ENCODE measurements around the gene ST3GAL5. TPM values are rescaled to one million over a fixed set of nuclear protein-coding genes. Genes with fewer than 3 reads are reported as not detected.

The ST3GAL5 gene
- total and polyA plus RNA-seq, 2 experiments from 2014 or later = 11.9 to 12.5 TPM

DNA sequence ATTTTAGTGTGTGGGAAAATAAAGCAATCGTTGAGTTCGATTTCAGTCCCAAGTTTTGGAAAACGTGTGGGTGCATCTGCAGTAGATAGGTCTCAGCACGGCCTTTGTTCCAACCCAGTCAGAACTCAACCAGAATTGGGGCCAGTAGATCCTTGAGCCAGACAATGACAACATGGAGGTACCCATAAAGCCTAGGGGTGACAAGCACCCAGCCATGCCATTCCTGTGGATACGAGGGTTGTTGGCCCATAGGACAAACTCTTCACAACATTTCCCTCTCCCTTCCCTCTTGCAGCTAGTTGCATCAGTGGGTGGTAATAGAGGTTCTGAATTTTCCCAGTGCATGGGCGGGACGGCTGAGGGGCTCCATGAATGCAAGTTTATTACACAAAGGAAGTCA lies 60.1 kb downstream of the ST3GAL5 start:
- no peak overlapping the region for H3K27ac ChIP-seq
- H3K9me3 ChIP-seq (ENCODE audit: low read depth) = no peaks in the 10 kb centered on the region
- no peaks in the 10 kb centered on the region for H3K36me3 ChIP-seq
- H3K4me3 ChIP-seq = no peak overlapping the region
- TF ChIP-seq, protein P1, sequence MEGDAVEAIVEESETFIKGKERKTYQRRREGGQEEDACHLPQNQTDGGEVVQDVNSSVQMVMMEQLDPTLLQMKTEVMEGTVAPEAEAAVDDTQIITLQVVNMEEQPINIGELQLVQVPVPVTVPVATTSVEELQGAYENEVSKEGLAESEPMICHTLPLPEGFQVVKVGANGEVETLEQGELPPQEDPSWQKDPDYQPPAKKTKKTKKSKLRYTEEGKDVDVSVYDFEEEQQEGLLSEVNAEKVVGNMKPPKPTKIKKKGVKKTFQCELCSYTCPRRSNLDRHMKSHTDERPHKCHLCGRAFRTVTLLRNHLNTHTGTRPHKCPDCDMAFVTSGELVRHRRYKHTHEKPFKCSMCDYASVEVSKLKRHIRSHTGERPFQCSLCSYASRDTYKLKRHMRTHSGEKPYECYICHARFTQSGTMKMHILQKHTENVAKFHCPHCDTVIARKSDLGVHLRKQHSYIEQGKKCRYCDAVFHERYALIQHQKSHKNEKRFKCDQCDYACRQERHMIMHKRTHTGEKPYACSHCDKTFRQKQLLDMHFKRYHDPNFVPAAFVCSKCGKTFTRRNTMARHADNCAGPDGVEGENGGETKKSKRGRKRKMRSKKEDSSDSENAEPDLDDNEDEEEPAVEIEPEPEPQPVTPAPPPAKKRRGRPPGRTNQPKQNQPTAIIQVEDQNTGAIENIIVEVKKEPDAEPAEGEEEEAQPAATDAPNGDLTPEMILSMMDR (IDR thresholded peaks at IDR 0.05; ENCODE audit: low read depth, low read length) = no peak
- H3K27me3 ChIP-seq = no peaks in the 10 kb centered on the region
- H3K4me1 ChIP-seq (ENCODE audit: low read depth) = no peaks in the 10 kb centered on the region
- DNase-seq (ENCODE audit: low read depth in 1 of 2, low spot score in 1 of 2) = no peak

DNA sequence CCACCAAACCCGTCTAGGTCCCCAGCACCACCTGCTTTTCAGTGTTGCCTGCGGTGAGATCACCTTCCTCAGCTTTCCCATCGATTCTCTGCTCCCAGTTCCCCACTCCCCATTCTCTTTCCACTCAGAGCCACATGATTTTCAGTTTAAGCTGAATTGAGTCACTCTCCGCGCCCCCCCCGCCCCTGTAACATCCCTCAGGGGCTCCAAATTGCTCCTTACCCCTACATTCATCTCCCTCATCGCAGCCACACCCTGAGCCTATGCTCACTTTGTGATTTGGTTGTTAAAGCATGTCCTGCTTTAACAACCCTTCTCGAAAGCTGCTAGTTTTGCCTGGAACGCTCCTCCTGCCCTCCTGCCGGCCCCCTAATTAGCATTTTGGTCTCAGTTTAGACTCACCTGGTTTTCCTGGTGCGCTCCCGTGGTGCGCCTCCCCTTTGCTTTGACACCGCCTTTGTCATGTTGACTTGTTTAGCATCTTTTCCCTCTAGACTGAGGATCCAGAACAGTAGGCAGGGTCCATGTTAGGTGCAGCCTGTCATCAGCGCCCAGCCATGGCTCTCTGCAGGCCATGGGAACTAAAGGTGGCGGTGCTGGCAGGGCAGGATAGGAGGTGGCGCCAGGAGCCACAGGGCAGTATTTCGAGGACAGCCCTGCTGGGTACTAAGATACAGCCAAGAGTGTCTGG lies 60.8 kb downstream of the ST3GAL5 start:
- no peak overlapping the region for H3K4me3 ChIP-seq
- no peaks in the 10 kb centered on the region for H3K27me3 ChIP-seq
- TF ChIP-seq, protein P1 (IDR thresholded peaks at IDR 0.05; ENCODE audit: low read depth, low read length) = no peak
- no peaks in the 10 kb centered on the region for H3K36me3 ChIP-seq
- DNase-seq (ENCODE audit: low read depth in 1 of 2, low spot score in 1 of 2) = no peak
- no peaks in the 10 kb centered on the region for H3K4me1 ChIP-seq (ENCODE audit: low read depth)
- H3K27ac ChIP-seq = no peak overlapping the region
- no peaks in the 10 kb centered on the region for H3K9me3 ChIP-seq (ENCODE audit: low read depth)

DNA sequence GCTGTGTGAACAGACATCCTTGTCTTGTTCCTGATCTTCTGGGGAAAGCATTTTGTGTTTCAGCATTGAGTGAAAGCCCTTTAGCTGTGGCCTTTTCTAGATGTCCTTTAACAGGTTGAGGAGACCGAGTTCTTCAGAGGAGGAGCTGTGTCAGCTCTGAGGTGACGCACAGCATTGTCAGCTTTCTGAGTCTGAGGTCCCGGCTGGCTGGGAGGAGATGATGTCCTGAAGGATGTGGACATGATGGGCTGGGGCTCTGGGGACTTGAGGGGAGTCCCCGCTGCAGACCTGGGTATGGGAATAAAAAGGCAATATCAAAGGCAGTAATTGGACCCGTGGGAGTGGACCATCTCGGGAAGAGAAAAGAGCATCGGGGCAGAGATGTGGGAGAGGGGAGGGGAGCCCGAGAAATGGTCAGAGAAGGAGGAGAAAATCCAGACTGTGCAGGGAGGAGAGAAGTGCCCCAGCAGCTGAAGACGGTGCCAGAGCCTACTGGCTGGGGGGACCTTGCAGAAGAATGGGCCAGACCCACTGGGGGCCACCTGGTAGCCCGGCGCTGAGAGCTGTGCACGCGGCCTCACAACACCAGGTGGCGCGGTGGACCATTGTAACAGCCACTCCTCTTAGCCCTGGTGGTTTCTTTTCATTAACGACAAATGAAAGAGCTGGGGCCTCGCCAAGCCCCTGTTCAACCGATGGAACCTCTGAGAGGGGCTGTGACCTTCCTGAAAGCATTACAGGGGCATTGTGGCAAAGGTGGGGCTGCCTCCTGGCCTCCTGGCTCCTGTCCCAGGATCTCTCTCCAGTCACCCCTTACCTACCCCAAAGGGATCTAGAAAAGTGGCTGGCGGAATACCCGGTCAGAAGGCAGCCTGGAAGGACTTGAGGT lies 61.6 kb downstream of the ST3GAL5 start:
- no peaks in the 10 kb centered on the region for H3K4me1 ChIP-seq (ENCODE audit: low read depth)
- H3K27ac ChIP-seq = no peak overlapping the region
- H3K4me3 ChIP-seq = no peak overlapping the region
- H3K36me3 ChIP-seq = no peaks in the 10 kb centered on the region
- no peaks in the 10 kb centered on the region for H3K9me3 ChIP-seq (ENCODE audit: low read depth)
- no peaks in the 10 kb centered on the region for H3K27me3 ChIP-seq
- TF ChIP-seq, protein P1 (IDR thresholded peaks at IDR 0.05; ENCODE audit: low read depth, low read length) = peak; percentile 80
- peak; percentile 71 to 80 for DNase-seq (ENCODE audit: low read depth in 1 of 2, low spot score in 1 of 2)

DNA sequence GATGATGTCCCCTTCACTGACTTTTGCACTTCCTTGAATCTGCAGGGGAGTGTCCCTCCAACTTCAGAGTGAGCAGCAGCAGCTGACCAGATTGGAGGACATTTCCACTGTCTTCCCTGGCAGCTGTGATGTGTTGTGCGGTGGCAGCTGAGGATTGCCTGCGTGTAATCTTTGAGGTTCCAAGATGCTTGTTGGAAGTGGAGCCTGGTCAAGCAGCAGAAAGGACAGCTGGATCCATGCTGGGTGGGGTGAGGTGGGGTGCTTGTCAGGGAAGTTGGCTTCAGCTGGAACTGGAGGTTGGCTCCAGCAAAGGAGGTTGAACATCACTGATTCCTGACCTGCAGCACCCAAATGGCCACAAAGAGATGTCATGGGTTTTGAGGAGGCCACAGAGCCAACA lies 64.8 kb downstream of the ST3GAL5 start:
- Histone ChIP-seq H3K4me1 (ENCODE audit: low read depth) (no peaks in the 10 kb centered on the region), H3K4me3 (no peak overlapping the region), H3K27me3 (no peaks in the 10 kb centered on the region), H3K36me3 (no peaks in the 10 kb centered on the region), H3K9me3 (ENCODE audit: low read depth) (no peaks in the 10 kb centered on the region), H3K27ac (no peak overlapping the region)
- TF ChIP-seq, protein P1 (IDR thresholded peaks at IDR 0.05; ENCODE audit: low read depth, low read length) = no peak
- DNase-seq (ENCODE audit: low read depth in 1 of 2, low spot score in 1 of 2) = no peak

DNA sequence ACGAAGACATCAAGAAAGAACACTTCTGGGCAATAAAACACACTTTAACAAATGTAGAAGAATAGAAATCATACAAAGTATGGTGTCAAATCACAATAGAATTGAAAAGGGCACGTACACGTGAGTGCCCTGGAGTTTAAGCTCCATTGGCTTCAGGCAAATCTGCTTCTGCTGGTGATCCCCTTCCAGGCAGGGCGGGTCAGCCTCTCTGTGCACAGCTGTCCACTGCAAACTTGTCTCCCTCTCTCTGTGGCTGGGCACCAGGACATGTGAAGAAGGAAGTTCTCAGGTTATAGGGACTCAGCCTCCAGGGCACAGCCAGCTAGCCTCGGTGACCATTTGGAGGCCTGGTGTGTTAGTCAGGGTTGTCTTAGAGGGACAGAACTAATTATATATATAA lies 66.0 kb downstream of the ST3GAL5 start:
- TF ChIP-seq, protein P1 (IDR thresholded peaks at IDR 0.05; ENCODE audit: low read depth, low read length) = no peak
- Histone ChIP-seq H3K36me3 (no peaks in the 10 kb centered on the region), H3K4me1 (ENCODE audit: low read depth) (no peaks in the 10 kb centered on the region), H3K4me3 (no peak overlapping the region), H3K9me3 (ENCODE audit: low read depth) (no peaks in the 10 kb centered on the region), H3K27ac (no peak overlapping the region), H3K27me3 (no peaks in the 10 kb centered on the region)
- DNase-seq (ENCODE audit: low read depth in 1 of 2, low spot score in 1 of 2) = no peak

All from cardiac muscle cell (in vitro differentiated cells and primary cell).